Fibroblast of skin of left quadriceps (primary cell): Measurements from ENCODE around the gene CANT1.
"Not testable (repeated sequence)": the region's sequence is repeated elsewhere in the genome, so short reads cannot be mapped to it uniquely, and the experiment has no call there.

ENCODE experiments used
- DNase-seq, 2 experiments: peaks; one replicate each; pipeline ENCODE4 v3.0.0-alpha.2; 2013; ENCODE audit warnings: low read depth in 2 of 2

Gene CANT1

GRCh38 chr17:78961571-78961970, 48.0 kb downstream of the CANT1 start:
- DNase-seq: no peak

- DNase-seq: no peak
These were observed 48.6 kb downstream of the CANT1 start for GRCh38 chr17:78960928-78961327.

GRCh38 chr17:78959803-78960202, 49.8 kb downstream of the CANT1 start:
- no peak for DNase-seq

- DNase-seq: no peak
These were observed 50.9 kb downstream of the CANT1 start for GRCh38 chr17:78958641-78959127.

GRCh38 chr17:78957128-78957527, 52.4 kb downstream of the CANT1 start:
- peak in 1 of 2 experiments; percentile 29 for DNase-seq

GRCh38 chr17:78956254-78956653, 53.3 kb downstream of the CANT1 start:
- no peak for DNase-seq

GRCh38 chr17:78954684-78955083, 54.9 kb downstream of the CANT1 start:
- no peak for DNase-seq

GRCh38 chr17:78953356-78954350, 55.9 kb downstream of the CANT1 start:
- DNase-seq: no peak

- DNase-seq: no peak
These were observed 56.9 kb downstream of the CANT1 start for GRCh38 chr17:78952706-78953105.

- no peak for DNase-seq
These were observed 57.5 kb downstream of the CANT1 start for GRCh38 chr17:78951967-78952551.

- no peak for DNase-seq
These were observed 58.7 kb downstream of the CANT1 start for GRCh38 chr17:78950870-78951269.

GRCh38 chr17:78947235-78948149, 62.1 kb downstream of the CANT1 start:
- DNase-seq: no peak

GRCh38 chr17:78946631-78947030, 62.9 kb downstream of the CANT1 start:
- no peak for DNase-seq

GRCh38 chr17:78946131-78946530, 63.4 kb downstream of the CANT1 start:
- DNase-seq: no peak

- DNase-seq: not testable (repeated sequence)
These were observed 64.1 kb downstream of the CANT1 start for GRCh38 chr17:78945455-78945854.

- DNase-seq: no peak
These were observed 64.6 kb downstream of the CANT1 start for GRCh38 chr17:78944956-78945355.

GRCh38 chr17:78944026-78944425, 65.5 kb downstream of the CANT1 start:
- no peak for DNase-seq
